Activated effector memory CD4-positive, alpha-beta T cell treated with Interleukin-2 at 50 U/mL for 16 hours (primary cell): ENCODE results near the gene MAN2B2.

ENCODE experiments used
- DNase-seq: peaks from one replicate; pipeline ENCODE4 v3.0.0-alpha.2; 2020

Gene MAN2B2

GRCh38 chr4:6595897-6596537 lies 21.0 kb downstream of the MAN2B2 start:
- no peak for DNase-seq

DNA sequence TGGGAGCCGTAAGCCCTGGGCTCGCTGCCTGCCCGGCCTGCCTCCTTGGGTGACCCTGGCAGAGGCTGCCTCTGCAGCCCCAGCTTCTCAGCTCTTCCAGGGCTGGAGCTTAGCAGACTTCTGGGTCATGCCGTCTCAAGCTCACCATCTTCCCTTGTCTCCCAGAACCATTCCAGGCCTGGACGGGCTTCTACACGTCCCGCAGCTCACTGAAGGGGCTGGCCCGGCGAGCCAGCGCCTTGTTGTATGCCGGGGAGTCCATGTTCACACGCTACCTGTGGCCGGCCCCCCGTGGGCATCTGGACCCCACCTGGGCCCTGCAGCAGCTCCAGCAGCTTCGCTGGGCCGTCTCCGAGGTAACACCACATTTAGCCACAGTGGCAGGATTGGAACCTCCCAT lies 22.0 kb downstream of the MAN2B2 start:
- no peak for DNase-seq

- DNase-seq = no peak
These were observed 23.1 kb downstream of the MAN2B2 start for GRCh38 chr4:6598127-6598526.

GRCh38 chr4:6598641-6599040 lies 23.7 kb downstream of the MAN2B2 start:
- no peak for DNase-seq

DNA sequence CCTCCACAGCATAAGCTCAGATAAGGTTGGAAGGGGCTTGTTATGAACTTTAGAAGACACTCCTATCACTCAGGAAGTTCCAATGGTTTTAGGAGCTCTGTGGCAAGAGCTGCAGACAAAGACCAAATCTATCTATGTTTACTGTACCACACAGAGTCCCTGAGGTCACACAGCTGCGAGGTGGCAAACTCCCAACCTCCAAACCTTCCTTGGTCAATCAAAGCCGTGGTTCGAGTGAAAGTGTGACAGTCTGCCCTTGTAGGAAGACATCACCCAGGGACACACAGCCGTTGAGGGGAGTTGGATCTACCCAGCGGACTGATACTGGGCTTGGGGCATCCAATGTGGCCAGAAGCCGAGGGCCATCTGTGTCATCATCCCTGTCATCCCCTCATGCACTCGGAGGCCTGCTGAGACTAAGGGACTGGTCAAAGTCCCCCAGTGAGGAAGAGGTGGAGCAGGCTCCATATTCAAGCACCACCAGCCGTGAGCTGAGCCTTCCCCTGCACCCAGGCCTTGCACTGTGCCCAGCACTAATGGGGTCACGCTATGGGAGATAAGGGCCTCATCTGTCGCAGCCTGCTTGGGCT lies 26.8 kb downstream of the MAN2B2 start:
- no peak for DNase-seq

DNA sequence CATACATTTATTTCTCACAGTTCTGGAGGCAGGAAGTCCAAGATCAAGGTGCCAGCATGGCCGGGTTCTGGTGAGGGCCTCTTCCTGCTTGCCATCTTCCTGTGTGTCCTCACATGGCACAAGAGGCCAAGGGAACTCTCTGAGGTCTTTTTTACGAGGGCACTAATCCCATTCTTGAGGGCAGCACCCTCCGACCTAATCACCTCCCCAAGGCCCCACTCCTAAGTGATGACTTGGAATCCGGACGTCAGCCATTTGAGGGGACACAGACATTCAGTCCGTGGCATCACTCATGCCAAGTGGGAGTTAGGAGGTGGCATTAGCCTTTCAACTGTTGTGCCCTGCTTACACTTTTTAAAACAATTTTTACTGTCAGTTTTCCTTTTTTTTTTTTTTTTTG lies 27.3 kb downstream of the MAN2B2 start:
- no peak for DNase-seq

DNA sequence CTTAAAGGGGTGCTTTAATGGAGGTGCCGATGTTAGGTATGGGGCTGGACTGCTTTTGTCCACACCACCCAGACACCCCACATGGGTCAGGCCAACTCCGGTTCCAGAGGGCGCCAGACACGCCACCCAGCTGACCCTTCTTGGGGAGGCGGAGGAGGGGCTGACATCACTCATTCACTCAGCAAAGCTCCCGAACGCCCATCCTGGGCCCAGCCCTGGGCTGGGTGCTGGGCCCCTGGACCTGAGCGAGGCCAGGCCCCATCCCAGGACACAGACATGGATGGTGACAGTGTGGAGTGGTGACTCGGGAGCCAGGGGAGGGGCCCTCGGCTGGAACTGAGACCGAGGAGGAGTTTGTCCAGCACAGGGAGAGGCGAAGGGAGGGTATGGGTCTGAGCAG lies 28.1 kb downstream of the MAN2B2 start:
- DNase-seq = no peak

DNA sequence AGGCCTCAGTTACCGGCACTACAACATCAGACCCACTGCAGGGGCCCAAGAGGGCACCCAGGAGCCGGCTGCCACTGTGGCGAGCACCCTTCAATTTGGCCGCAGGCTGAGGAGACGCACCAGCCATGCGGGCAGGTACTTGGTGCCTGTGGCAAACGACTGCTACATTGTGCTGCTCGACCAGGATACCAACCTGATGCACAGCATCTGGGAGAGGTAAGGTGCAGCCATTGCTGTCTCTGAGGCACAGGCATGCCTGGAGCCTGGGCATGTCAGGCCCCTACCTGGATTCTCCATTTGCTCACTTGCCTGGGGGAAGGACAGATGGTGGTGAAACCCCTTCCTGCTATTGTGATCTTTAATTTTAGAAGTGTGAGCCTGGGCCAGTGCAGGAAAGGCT lies 30.1 kb downstream of the MAN2B2 start:
- no peak for DNase-seq

- DNase-seq = no peak
These were observed 30.6 kb downstream of the MAN2B2 start for GRCh38 chr4:6605605-6606004.

DNA sequence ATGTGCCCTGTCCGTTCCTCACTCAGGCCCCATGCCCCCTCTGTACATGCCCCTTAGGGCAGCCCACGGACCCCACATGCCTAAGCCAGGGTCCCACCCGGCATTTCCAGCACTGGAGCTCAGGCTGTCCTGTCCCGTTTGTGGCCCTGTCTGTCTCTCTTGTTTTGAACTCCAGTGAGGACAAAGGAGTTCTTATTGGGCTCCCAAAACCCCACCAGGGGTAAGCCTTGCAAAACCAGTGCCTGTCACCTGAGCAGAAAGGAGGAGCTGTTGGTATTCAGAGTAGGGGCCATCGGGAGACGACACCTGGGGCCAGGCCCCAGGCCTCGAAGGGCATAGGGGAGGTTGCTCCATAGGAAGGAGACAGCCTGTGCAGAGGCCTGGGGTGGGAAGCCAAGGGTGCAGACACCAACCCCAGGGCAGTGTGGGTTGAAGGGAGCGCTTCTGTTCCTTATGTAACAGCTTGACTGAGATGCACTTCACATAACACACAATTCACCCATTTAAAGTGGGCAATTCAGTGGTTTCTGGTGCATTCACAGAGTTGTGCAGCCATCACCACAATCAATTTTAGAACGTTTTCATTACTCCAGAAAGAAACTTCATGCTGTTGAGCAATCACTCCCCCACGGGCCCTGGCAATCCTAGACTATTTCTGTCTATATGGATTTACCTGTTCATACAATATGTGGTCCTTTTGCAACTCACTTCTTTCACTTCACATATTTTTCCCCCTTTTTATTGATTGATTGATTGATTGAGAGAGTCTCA lies 31.7 kb downstream of the MAN2B2 start:
- no peak for DNase-seq

DNA sequence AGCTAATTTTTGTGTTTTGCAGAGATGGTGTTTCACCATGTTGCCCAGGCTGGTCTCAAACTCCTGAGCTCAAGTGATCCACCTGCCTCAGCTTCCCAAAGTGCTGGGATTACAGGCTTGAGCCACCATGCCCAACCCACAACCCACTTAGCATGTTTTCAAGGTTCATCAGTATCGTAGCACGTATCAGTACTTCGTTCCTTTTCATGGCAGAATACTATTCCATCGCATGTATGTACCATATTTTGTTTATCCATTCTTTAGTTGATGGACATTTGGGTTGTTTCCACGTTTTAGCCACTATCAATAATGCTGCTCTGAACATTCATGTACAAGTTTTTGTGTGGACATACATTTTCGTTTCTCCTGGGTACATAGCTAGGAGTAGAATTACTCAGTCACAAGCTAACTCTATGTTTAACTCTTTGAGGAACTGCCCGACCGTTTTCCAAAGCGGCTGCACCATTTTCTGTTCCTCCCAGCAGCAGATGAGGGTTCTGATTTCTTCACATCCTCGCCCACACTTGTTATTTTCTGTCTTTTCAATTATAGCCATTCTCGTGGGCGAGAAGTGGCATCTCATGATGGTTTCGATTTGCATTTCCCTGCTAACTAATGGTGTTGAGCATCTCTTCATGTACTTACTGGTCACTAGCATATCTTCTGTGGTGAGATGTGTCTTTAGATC lies 32.5 kb downstream of the MAN2B2 start:
- no peak for DNase-seq

GRCh38 chr4:6608758-6609414 lies 33.9 kb downstream of the MAN2B2 start:
- DNase-seq = no peak

DNA sequence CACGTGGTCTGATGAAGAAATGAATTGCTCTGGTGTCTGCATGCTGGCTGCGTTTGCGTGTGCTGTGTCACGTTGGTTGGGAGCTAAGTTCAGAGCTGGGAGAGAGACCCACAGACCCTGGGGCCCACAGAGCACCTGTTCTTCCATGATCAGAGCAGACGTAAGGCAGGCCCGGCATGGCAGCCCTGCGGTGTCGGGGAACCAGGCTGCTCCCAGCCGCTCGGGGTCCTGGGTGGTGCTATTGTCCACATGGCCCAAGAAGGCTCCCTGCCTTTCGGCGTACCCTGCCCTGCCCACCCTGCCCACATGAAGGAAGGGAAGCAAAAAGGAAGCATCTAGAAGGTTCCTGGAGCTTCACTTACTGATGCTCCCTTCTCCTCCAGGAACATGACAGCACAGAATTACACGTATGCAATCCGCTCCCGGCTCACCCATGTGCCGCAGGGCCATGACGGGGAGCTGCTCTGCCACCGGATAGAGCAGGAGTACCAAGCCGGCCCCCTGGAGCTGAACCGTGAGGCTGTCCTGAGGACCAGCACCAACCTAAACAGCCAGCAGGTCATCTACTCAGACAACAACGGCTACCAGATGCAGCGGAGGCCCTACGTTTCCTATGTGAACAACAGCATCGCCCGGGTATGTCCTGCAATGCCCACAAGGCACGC lies 34.6 kb downstream of the MAN2B2 start:
- DNase-seq = no peak

DNA sequence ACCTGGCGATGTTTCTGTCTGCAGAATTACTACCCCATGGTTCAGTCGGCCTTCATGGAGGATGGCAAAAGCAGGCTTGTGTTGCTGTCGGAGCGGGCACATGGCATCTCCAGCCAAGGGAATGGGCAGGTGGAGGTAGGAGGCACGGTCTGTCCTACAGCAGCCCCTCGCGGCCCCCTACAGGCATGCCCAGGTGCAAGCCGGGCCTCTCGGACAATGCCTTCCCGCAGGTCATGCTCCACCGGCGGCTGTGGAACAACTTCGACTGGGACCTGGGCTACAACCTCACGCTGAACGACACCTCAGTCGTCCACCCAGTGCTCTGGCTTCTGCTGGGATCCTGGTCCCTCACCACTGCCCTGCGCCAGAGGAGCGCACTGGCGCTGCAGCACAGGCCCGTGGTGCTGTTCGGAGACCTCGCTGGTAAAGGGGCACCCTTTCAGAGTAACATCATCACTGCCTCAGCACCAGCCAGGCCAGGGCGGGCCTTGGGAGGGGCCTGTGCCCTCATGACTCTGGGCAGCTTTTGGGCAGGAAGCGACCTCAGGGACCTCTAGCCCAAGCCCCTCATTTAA lies 36.0 kb downstream of the MAN2B2 start:
- no peak for DNase-seq

DNA sequence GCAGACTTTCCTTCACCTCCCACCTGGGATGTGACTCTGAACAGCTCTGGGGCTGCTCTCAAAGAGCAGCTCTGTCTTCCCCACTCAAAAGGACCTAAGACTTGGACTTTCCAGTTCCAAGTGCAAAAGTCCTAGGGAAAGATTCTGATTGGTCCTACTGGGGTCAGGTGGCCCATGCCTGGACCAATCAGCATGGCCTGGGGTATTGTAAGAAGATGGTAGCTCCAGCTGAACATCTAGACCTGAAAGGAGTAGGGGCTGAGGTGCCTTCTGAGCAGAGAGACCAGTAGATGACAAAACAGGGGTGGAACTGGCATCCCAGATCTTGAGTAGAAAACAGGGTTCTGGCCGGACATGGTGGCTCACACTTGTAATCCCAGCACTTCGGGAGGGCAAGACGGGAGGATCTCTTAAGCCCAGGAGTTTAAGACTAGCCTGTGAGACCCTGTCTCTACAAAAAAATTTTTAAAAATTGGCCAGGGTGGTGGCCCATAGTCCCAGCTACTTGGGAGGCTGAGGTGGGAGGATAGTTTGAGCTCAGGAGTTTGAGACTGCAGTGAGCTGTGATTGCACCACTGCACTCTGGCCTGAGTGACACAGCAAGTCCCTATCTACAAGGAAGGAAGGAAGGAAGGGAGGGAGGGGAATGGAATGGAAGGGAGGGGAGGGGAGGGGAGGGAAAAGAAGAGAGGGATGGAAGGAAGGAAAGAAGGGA lies 38.1 kb downstream of the MAN2B2 start:
- no peak for DNase-seq

DNA sequence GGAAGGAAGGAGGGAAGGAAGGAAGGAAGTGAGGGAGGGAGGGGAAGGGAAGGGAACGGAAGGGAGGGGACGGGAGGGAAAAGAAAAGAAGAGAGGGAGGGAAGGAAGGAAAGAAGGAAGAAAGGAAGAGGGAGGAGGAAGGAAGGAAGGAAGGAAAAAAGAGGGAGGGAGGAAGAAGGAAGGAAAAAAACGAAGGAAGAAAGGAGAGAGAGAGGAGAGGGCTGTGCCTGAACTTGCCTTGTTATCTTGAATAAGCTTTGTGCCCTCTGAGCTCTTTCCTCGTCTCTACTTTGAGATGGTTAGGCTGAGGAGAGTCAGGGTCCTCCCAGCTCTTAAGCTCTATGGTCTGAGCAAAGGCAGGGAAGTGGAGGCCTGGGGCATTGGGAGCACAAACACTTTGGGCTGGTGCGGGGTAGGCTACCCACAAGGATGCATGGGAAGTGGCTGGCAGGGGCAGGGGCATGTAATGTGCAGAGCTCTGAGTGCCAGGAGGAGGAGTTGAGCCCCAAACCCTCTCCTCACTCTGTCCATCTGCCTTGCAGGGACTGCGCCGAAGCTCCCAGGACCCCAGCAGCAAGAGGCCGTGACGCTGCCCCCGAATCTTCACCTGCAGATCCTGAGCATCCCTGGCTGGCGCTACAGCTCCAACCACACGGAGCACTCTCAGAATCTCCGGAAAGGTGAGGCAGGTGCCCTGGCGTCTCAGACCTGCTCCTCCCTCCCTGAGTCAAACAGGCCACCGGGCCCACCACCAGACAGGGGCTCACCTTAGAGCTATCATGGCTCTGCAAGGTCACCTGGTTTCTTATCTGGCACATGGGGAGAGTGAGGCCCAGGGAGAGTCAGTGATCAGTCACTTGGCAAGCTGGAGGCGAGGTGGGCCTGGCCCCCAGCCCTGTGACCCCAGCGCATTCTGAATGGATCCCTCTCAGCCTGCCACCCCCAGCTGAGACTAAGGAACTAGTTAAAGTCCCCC lies 39.0 kb downstream of the MAN2B2 start:
- DNase-seq = no peak

GRCh38 chr4:6614701-6615230 lies 39.8 kb downstream of the MAN2B2 start:
- no peak for DNase-seq

GRCh38 chr4:6616087-6616995 lies 41.4 kb downstream of the MAN2B2 start:
- DNase-seq = no peak

- DNase-seq = no peak
These were observed 42.3 kb downstream of the MAN2B2 start for GRCh38 chr4:6617246-6617645.
